Measurements from ENCODE around the gene CPA2. TPM values are rescaled to one million over a fixed set of nuclear protein-coding genes. Genes with fewer than 3 reads are reported as not detected.

The CPA2 gene
- total and polyA plus RNA-seq, 2 of the 4 experiments (the other 2 are of a cell fraction): 0.05 TPM; not detected in 1

GRCh38 chr7:130299866-130300265 lies 33.2 kb downstream of the CPA2 start:
- BruUV-seq (replicated peaks): no TSS peak
- no peak overlapping the region for H2AFZ ChIP-seq (replicated peaks; ENCODE audit: low read length, poor library complexity)

More at GRCh38 chr7:130299866-130300265, 33.2 kb downstream of the CPA2 start:
- H2BK120ac ChIP-seq (ENCODE audit: low read depth, low read length): no peak overlapping the region
- H4K20me1 ChIP-seq (ENCODE audit: insufficient read depth, low read length): no peaks in the 10 kb centered on the region
- H3K4ac ChIP-seq (ENCODE audit: low read depth, low read length): no peak overlapping the region
- no peak overlapping the region for H2BK20ac ChIP-seq (ENCODE audit: low read depth, low read length)
- no peak overlapping the region for H3K23ac ChIP-seq (ENCODE audit: low read depth, low read length)
- no peak overlapping the region for H3K27ac ChIP-seq (ENCODE audit: insufficient read depth, low read length)
- H3K27me3 ChIP-seq (ENCODE audit: control insufficient read depth, insufficient read depth, low read length): no peaks in the 10 kb centered on the region
- no peak overlapping the region for H3K9ac ChIP-seq (ENCODE audit: low read depth, low read length)
- in situ Hi-C loops (cut with MboI; ENCODE audit: low sequenced_read_pairs): no loop called here
- H3K56ac ChIP-seq (ENCODE audit: extremely low read depth, insufficient read depth, low read length): no peak overlapping the region
- H3K4me2 ChIP-seq (ENCODE audit: low read depth, low read length): no peak overlapping the region
- no peak overlapping the region for H2BK15ac ChIP-seq (ENCODE audit: low read depth, low read length)
- ATAC-seq (ENCODE audit: low read depth) (no peak), DNase-seq (no peak)
- H3K4me3 ChIP-seq (ENCODE audit: insufficient read depth, low read depth, low read length): no peak overlapping the region
- ChIA-PET POLR2A (ENCODE audit: unreplicated experiment) (no interaction called here), CTCF (no interaction called here)
- dilution Hi-C loops (cut with HindIII; ENCODE audit: low sequenced_read_pairs, unreplicated experiment): no loop called here
- H3K9me3 ChIP-seq (ENCODE audit: control insufficient read depth, insufficient read depth, low read length): no peaks in the 10 kb centered on the region
- H3K18ac ChIP-seq (ENCODE audit: low read depth, low read length): no peak overlapping the region
- H2BK5ac ChIP-seq (ENCODE audit: low read depth, low read length, poor library complexity, severe bottlenecking): no peak overlapping the region
- peaks cover 2% of the 10 kb centered on the region for H3K4me1 ChIP-seq (ENCODE audit: control insufficient read depth, insufficient read depth, low read length)
- H3K9me1 ChIP-seq (ENCODE audit: insufficient read depth, low read length): peaks cover 3% of the 10 kb centered on the region; the same call in 1 of the 2 replicates
- no peak overlapping the region for H4K8ac ChIP-seq (ENCODE audit: low read depth in 2 of 2, low read length in 2 of 2)
- H3K79me1 ChIP-seq (ENCODE audit: low read depth in 1 of 2, low read length in 2 of 2): no peaks in the 10 kb centered on the region; a peak in 1 of 4 replicates
- H3K14ac ChIP-seq (replicated peaks; ENCODE audit: low read depth, low read length): no peak overlapping the region
- H4K5ac ChIP-seq (ENCODE audit: low read depth, low read length): no peak overlapping the region
- intact Hi-C loops (cut with micrococcal nuclease): no loop called here
- TF ChIP-seq ELK1 (IDR thresholded peaks at IDR 0.05; ENCODE audit: borderline replicate concordance, low read depth, low read length) (no peak), MAFK (IDR thresholded peaks at IDR 0.05; ENCODE audit: low read depth, low read length) (no peak), MAZ (IDR thresholded peaks at IDR 0.05; ENCODE audit: borderline replicate concordance, low read depth, low read length) (no peak), RAD21 (IDR thresholded peaks at IDR 0.05; ENCODE audit: low read length) (no peak)
- H2AK9ac ChIP-seq (replicated peaks; ENCODE audit: low read depth, low read length, poor library complexity): no peak overlapping the region
- no peak overlapping the region for H2AK5ac ChIP-seq (ENCODE audit: low read depth, low read length)
- 71% methylated on average over 1 of the region's 7 CpGs; no CpG with 5 or more reads in 1 of the 2 experiments for WGBS, 2 experiments (ENCODE audit: extremely low coverage in 2 of 2, insufficient read length in 1 of 2)
- H4K91ac ChIP-seq (ENCODE audit: insufficient read depth, low read depth, low read length): peak overlapping the region; percentile 12; the same call in 1 of the 2 replicates
- peaks cover 2% of the 10 kb centered on the region; the same call in 1 of the 2 replicates for H3K36me3 ChIP-seq (ENCODE audit: control insufficient read depth, insufficient read depth, low read length)
